Right kidney (tissue), 9 donors: Measurements from ENCODE around the gene LAPTM5.
"Not testable (repeated sequence)": the region's sequence is repeated elsewhere in the genome, so short reads cannot be mapped to it uniquely, and the experiment has no call there.

Experiments
- DNase-seq: peaks from one replicate; pipeline ENCODE4 v3.0.0-alpha.2; 2016
- long read RNA-seq, 8 donors: transcript quantifications; one replicate each; lab custom pipeline, GENCODE V29; 2026

Gene LAPTM5
- long read RNA-seq, donor 1, partial matches to known transcripts = 0 of 2 reads
- long read RNA-seq, donor 1, other reads (novel, unspliced or antisense) = 0 of 2 reads
- long read RNA-seq, donor 2, partial matches to known transcripts = 0 of 3 reads
- long read RNA-seq, donor 2, other reads (novel, unspliced or antisense) = 0 of 3 reads
- long read RNA-seq, donor 3, partial matches to known transcripts = 0 of 2 reads
- long read RNA-seq, donor 3, other reads (novel, unspliced or antisense) = 0 of 2 reads
- long read RNA-seq, donor 4, transcript LAPTM5-201 (8 exons, 2,223 nt) = major isoform, 7 of 7 reads
- long read RNA-seq, donor 4, partial matches to known transcripts = 0 of 7 reads
- long read RNA-seq, donor 4, other reads (novel, unspliced or antisense) = 0 of 7 reads
- long read RNA-seq, donor 5, partial matches to known transcripts = 0 of 1 reads
- long read RNA-seq, donor 5, other reads (novel, unspliced or antisense) = 0 of 1 reads
- long read RNA-seq, donor 6, partial matches to known transcripts = 0 of 4 reads
- long read RNA-seq, donor 6, other reads (novel, unspliced or antisense) = 0 of 4 reads
- long read RNA-seq, donor 7, partial matches to known transcripts = 0 of 4 reads
- long read RNA-seq, donor 7, other reads (novel, unspliced or antisense) = 0 of 4 reads
- long read RNA-seq, donor 8, transcript LAPTM5-201 (8 exons, 2,223 nt) = major isoform, 6 of 6 reads
- long read RNA-seq, donor 8, partial matches to known transcripts = 0 of 6 reads
- long read RNA-seq, donor 8, other reads (novel, unspliced or antisense) = 0 of 6 reads

GRCh38 chr1:30757352-30758120 lies at the start of gene LAPTM5:
Gene LAPTM5, minus strand, starts transcription at chr1:30757774. Its CDS starts 29 bp downstream, at chr1:30757745.
- no peak for DNase-seq

GRCh38 chr1:30806381-30807317 lies 49.1 kb upstream of the LAPTM5 start:
- DNase-seq = no peak

GRCh38 chr1:30805304-30806003 lies 47.9 kb upstream of the LAPTM5 start:
- DNase-seq = no peak

- no peak for DNase-seq
These were observed 47.2 kb upstream of the LAPTM5 start for GRCh38 chr1:30804822-30805221.

GRCh38 chr1:30804352-30804751 lies 46.8 kb upstream of the LAPTM5 start:
- DNase-seq = no peak

- no peak for DNase-seq
These were observed 46.0 kb upstream of the LAPTM5 start for GRCh38 chr1:30803562-30803961.

GRCh38 chr1:30801771-30802198 lies 44.2 kb upstream of the LAPTM5 start:
- peak; percentile 82 for DNase-seq

GRCh38 chr1:30799233-30799511 lies 41.6 kb upstream of the LAPTM5 start:
- DNase-seq = no peak

GRCh38 chr1:30798389-30799232 lies 41.0 kb upstream of the LAPTM5 start:
- DNase-seq = no peak

GRCh38 chr1:30795026-30795425 lies 37.5 kb upstream of the LAPTM5 start:
- no peak for DNase-seq

- DNase-seq = no peak
These were observed 36.7 kb upstream of the LAPTM5 start for GRCh38 chr1:30794260-30794659.

- no peak for DNase-seq
These were observed 35.6 kb upstream of the LAPTM5 start for GRCh38 chr1:30793209-30793608.

GRCh38 chr1:30791868-30792267 lies 34.3 kb upstream of the LAPTM5 start:
- no peak for DNase-seq

- no peak for DNase-seq
These were observed 33.5 kb upstream of the LAPTM5 start for GRCh38 chr1:30790850-30791778.

- DNase-seq = not testable (repeated sequence)
These were observed 32.6 kb upstream of the LAPTM5 start for GRCh38 chr1:30790256-30790525.

GRCh38 chr1:30789388-30790255 lies 32.0 kb upstream of the LAPTM5 start:
- DNase-seq = no peak

- DNase-seq = no peak
These were observed 31.2 kb upstream of the LAPTM5 start for GRCh38 chr1:30788580-30789387.
